NCI-H1048 (cell line): ENCODE results near the gene CATSPERZ.
"Not testable (repeated sequence)": the region's sequence is repeated elsewhere in the genome, so short reads cannot be mapped to it uniquely, and the experiment has no call there.

Experiments used
- DNase-seq: peaks from one replicate; lab custom pipeline; 2025; lab: John Stamatoyannopoulos, UW

CATSPERZ gene

GRCh38 chr11:64304316-64305072 lies 4.3 kb downstream of the CATSPERZ start:
- DNase-seq = peak; percentile 84

GRCh38 chr11:64305075-64305690 lies 5.0 kb downstream of the CATSPERZ start, which contains the start of gene ESRRA:
Gene ESRRA (plus strand): TSS chr11:64305524. CDS start chr11:64307180, 1,656 bp downstream.
- peak; percentile 99 for DNase-seq

GRCh38 chr11:64305691-64306562 lies 5.8 kb downstream of the CATSPERZ start:
- DNase-seq = no peak

GRCh38 chr11:64306563-64306875 lies 6.4 kb downstream of the CATSPERZ start:
- DNase-seq = no peak

GRCh38 chr11:64306876-64307622 lies 6.9 kb downstream of the CATSPERZ start:
- no peak for DNase-seq

GRCh38 chr11:64307795-64308194 lies 7.6 kb downstream of the CATSPERZ start:
- DNase-seq = not testable (repeated sequence)

- no peak for DNase-seq
These were observed 12.8 kb downstream of the CATSPERZ start for GRCh38 chr11:64312947-64313346.

- no peak for DNase-seq
These were observed 13.5 kb downstream of the CATSPERZ start for GRCh38 chr11:64313491-64314145.

- no peak for DNase-seq
These were observed 14.1 kb downstream of the CATSPERZ start for GRCh38 chr11:64314146-64314804.

- DNase-seq = no peak
These were observed 14.8 kb downstream of the CATSPERZ start for GRCh38 chr11:64314805-64315561.

GRCh38 chr11:64315667-64316526 lies 15.7 kb downstream of the CATSPERZ start:
- not testable (repeated sequence) for DNase-seq

GRCh38 chr11:64316672-64317324 lies 16.6 kb downstream of the CATSPERZ start:
- DNase-seq = no peak

- DNase-seq = peak; percentile 97
These were observed 17.3 kb downstream of the CATSPERZ start, which contains the start of gene TRMT112 for GRCh38 chr11:64317325-64317960. Gene TRMT112 (minus strand): TSS chr11:64317559. CDS start chr11:64317526, 33 bp downstream.

GRCh38 chr11:64317961-64318765 lies 18.0 kb downstream of the CATSPERZ start, which contains the start of gene PRDX5:
Gene PRDX5 (plus strand): TSS chr11:64318121. CDS start chr11:64318216, 95 bp downstream.
- peak; percentile 87 for DNase-seq

- no peak for DNase-seq
These were observed 18.9 kb downstream of the CATSPERZ start for GRCh38 chr11:64318766-64319761.

GRCh38 chr11:64320556-64320955 lies 20.4 kb downstream of the CATSPERZ start:
- no peak for DNase-seq
